HG02970 (cell line): ENCODE data around the gene TGFBR1.

ENCODE experiments used
- ATAC-seq: cut with Tn5 transposase; IDR thresholded peaks from one replicate; pipeline ENCODE4 v1.9.1; 2021; ENCODE audit warnings: mild to moderate bottlenecking, moderate library complexity, moderate number of reproducible peaks; ENCODE audit not compliant: unreplicated experiment, low FRiP score

TGFBR1 gene

GRCh38 chr9:99130069-99130468, 25.2 kb downstream of the TGFBR1 start:
- ATAC-seq = no peak

- no peak for ATAC-seq
Observed at GRCh38 chr9:99133145-99133544, 28.2 kb downstream of the TGFBR1 start.

- ATAC-seq = no peak
Observed at GRCh38 chr9:99134893-99135341, 30.0 kb downstream of the TGFBR1 start.

- ATAC-seq = no peak
Observed at GRCh38 chr9:99135456-99135855, 30.5 kb downstream of the TGFBR1 start.

- ATAC-seq = no peak
Observed at GRCh38 chr9:99137225-99137624, 32.3 kb downstream of the TGFBR1 start.

- no peak for ATAC-seq
Observed at GRCh38 chr9:99137891-99138290, 33.0 kb downstream of the TGFBR1 start.

- no peak for ATAC-seq
Observed at GRCh38 chr9:99138424-99139284, 33.7 kb downstream of the TGFBR1 start.

- no peak for ATAC-seq
Observed at GRCh38 chr9:99139868-99140267, 35.0 kb downstream of the TGFBR1 start.

GRCh38 chr9:99140685-99141314, 35.9 kb downstream of the TGFBR1 start:
- no peak for ATAC-seq

GRCh38 chr9:99141849-99142248, 36.9 kb downstream of the TGFBR1 start:
- no peak for ATAC-seq

GRCh38 chr9:99142275-99142674, 37.4 kb downstream of the TGFBR1 start:
- no peak for ATAC-seq

GRCh38 chr9:99143655-99144054, 38.7 kb downstream of the TGFBR1 start:
- no peak for ATAC-seq

GRCh38 chr9:99144966-99145365, 40.1 kb downstream of the TGFBR1 start:
- ATAC-seq = no peak

- no peak for ATAC-seq
Observed at GRCh38 chr9:99146574-99146973, 41.7 kb downstream of the TGFBR1 start.

GRCh38 chr9:99147177-99147576, 42.3 kb downstream of the TGFBR1 start:
- no peak for ATAC-seq

- ATAC-seq = no peak
Observed at GRCh38 chr9:99150451-99151171, 45.7 kb downstream of the TGFBR1 start.

- ATAC-seq = no peak
Observed at GRCh38 chr9:99154356-99154755, 49.4 kb downstream of the TGFBR1 start.

- ATAC-seq = no peak
Observed at GRCh38 chr9:99155736-99156135, 50.8 kb downstream of the TGFBR1 start.

GRCh38 chr9:99158629-99159028, 53.7 kb downstream of the TGFBR1 start:
- ATAC-seq = no peak

- no peak for ATAC-seq
Observed at GRCh38 chr9:99160173-99160572, 55.3 kb downstream of the TGFBR1 start.

GRCh38 chr9:99162759-99163364, 57.9 kb downstream of the TGFBR1 start:
- no peak for ATAC-seq
